IMR-90 (cell line): ENCODE measurements around the gene PRXL2B. TPM values are rescaled to one million over a fixed set of nuclear protein-coding genes. Genes with fewer than 3 reads are reported as not detected.

Experiments
- ATAC-seq: fragments of 200-7000 bp; cut with Tn5 transposase; 2 replicates; pipeline ENCODE4 v1.9.1; 2020; ENCODE audit warnings: low read depth, mild to moderate bottlenecking, moderate library complexity
- BruUV-seq: library from RNA; stranded (reverse); fragments of 400-500 nt; replicated peaks from 2 replicates; lab custom pipeline; 2021; lab: Mats Ljungman, UMichigan
- CTCF ChIA-PET: fragments of 300-600 bp; formaldehyde crosslinking; extraction: SDS; loops from one replicate; lab custom pipeline; 2021; ENCODE audit warnings: antibody characterized with exemption; lab: Yijun Ruan, JAX
- POLR2A ChIA-PET: fragments of 300-600 bp; sonication (Branson Sonifier 250); formaldehyde crosslinking; loops from one replicate; lab custom pipeline; 2022; ENCODE audit warnings: antibody characterized with exemption; ENCODE audit not compliant: unreplicated experiment; lab: Charles Lee
- DNase-seq: peaks from one replicate; pipeline ENCODE4 v3.0.0; 2013
- H2AFZ ChIP-seq: replicated peaks from 2 replicates; pipeline ENCODE3; 2013; ENCODE audit warnings: low read length, mild to moderate bottlenecking; ENCODE audit not compliant: poor library complexity
- H2AK5ac ChIP-seq: 2 replicates; pipeline ENCODE4 v1.6.1; 2013; ENCODE audit warnings: low read depth, low read length, inconsistent platforms
- H2AK9ac ChIP-seq: replicated peaks from 2 replicates; pipeline ENCODE3; 2013; ENCODE audit warnings: mild to moderate bottlenecking, low read depth, low read length, moderate library complexity; ENCODE audit not compliant: poor library complexity
- H2BK120ac ChIP-seq: 2 replicates; pipeline ENCODE4 v1.6.1; 2013; ENCODE audit warnings: low read depth, low read length, inconsistent platforms
- H2BK15ac ChIP-seq: 3 replicates; pipeline ENCODE4 v1.6.1; 2013; ENCODE audit warnings: low read depth, low read length, inconsistent platforms
- H2BK20ac ChIP-seq: 2 replicates; pipeline ENCODE4 v1.6.1; 2013; ENCODE audit warnings: low read depth, mild to moderate bottlenecking, inconsistent platforms, low read length, moderate library complexity
- H2BK5ac ChIP-seq: 2 replicates; pipeline ENCODE4 v1.6.1; 2013; ENCODE audit warnings: mild to moderate bottlenecking, low read depth, low read length, inconsistent platforms; ENCODE audit not compliant: poor library complexity, severe bottlenecking
- H3K14ac ChIP-seq: replicated peaks from 2 replicates; pipeline ENCODE4 v1.6.1; 2013; ENCODE audit warnings: low read depth, low read length, inconsistent platforms
- H3K18ac ChIP-seq: 2 replicates; pipeline ENCODE4 v1.6.1; 2013; ENCODE audit warnings: low read depth, low read length, control low read depth
- H3K23ac ChIP-seq: 2 replicates; pipeline ENCODE4 v1.6.1; 2013; ENCODE audit warnings: low read depth, low read length, inconsistent platforms
- H3K27ac ChIP-seq: 2 replicates; pipeline ENCODE4 v1.5.1; 2013; ENCODE audit warnings: mild to moderate bottlenecking, control low read depth, low read length; ENCODE audit not compliant: insufficient read depth
- H3K27me3 ChIP-seq: 2 replicates; pipeline ENCODE4 v1.6.1; 2013; ENCODE audit warnings: low read length; ENCODE audit not compliant: control insufficient read depth, insufficient read depth
- H3K36me3 ChIP-seq: 2 replicates; pipeline ENCODE4 v1.6.1; 2013; ENCODE audit warnings: low read length, mixed read lengths; ENCODE audit not compliant: control insufficient read depth, insufficient read depth
- H3K4ac ChIP-seq: 2 replicates; pipeline ENCODE4 v1.6.1; 2013; ENCODE audit warnings: low read depth, low read length, inconsistent platforms
- H3K4me1 ChIP-seq: 2 replicates; pipeline ENCODE4 v1.6.1; 2013; ENCODE audit warnings: low read length, mixed read lengths; ENCODE audit not compliant: control insufficient read depth, insufficient read depth
- H3K4me2 ChIP-seq: 2 replicates; pipeline ENCODE4 v1.6.1; 2013; ENCODE audit warnings: low read depth, mild to moderate bottlenecking, control low read depth, low read length, moderate library complexity
- H3K4me3 ChIP-seq: 2 replicates; pipeline ENCODE4 v1.5.1; 2013; ENCODE audit warnings: low read depth, mild to moderate bottlenecking, control low read depth, low read length, moderate library complexity; ENCODE audit not compliant: insufficient read depth
- H3K56ac ChIP-seq: 2 replicates; pipeline ENCODE4 v1.6.1; 2013; ENCODE audit warnings: low read length, inconsistent platforms; ENCODE audit not compliant: insufficient read depth; ENCODE audit errors: extremely low read depth
- H3K79me1 ChIP-seq, 2 experiments: 2 replicates each; pipeline ENCODE4 v1.6.1; 2013; ENCODE audit warnings: low read length in 2 of 2, inconsistent platforms in 1 of 2, low read depth in 1 of 2
- H3K9ac ChIP-seq: 2 replicates; pipeline ENCODE4 v1.6.1; 2013; ENCODE audit warnings: low read depth, low read length, control low read depth
- H3K9me1 ChIP-seq: 2 replicates; pipeline ENCODE4 v1.6.1; 2013; ENCODE audit warnings: low read length, inconsistent platforms; ENCODE audit not compliant: insufficient read depth
- H3K9me3 ChIP-seq: 2 replicates; pipeline ENCODE4 v1.6.1; 2013; ENCODE audit warnings: low read length; ENCODE audit not compliant: control insufficient read depth, insufficient read depth
- H4K20me1 ChIP-seq: 2 replicates; pipeline ENCODE4 v1.6.1; 2013; ENCODE audit warnings: low read length, inconsistent platforms; ENCODE audit not compliant: insufficient read depth
- H4K5ac ChIP-seq: 2 replicates; pipeline ENCODE4 v1.6.1; 2013; ENCODE audit warnings: mild to moderate bottlenecking, low read depth, low read length, control low read depth
- H4K8ac ChIP-seq, 2 experiments: 2 replicates each; pipeline ENCODE4 v1.6.1; 2013; ENCODE audit warnings: low read depth in 2 of 2, low read length in 2 of 2, control low read depth in 1 of 2, inconsistent platforms in 1 of 2
- H4K91ac ChIP-seq: 2 replicates; pipeline ENCODE4 v1.6.1; 2013; ENCODE audit warnings: low read depth, low read length, inconsistent platforms; ENCODE audit not compliant: insufficient read depth
- BHLHE40 ChIP-seq: fragments of 150-350 bp; IDR thresholded peaks from 2 replicates; pipeline ENCODE4 v1.6.1; 2016; ENCODE audit warnings: mild to moderate bottlenecking, low read depth, low read length
- FOS ChIP-seq: fragments of 150-350 bp; IDR thresholded peaks from 2 replicates; pipeline ENCODE4 v1.6.1; 2016; ENCODE audit warnings: low read depth, low read length
- MAFK ChIP-seq: IDR thresholded peaks from 2 replicates; pipeline ENCODE4 v1.6.1; 2012; ENCODE audit warnings: low read depth, low read length, improper control_type of control experiment
- MAZ ChIP-seq: IDR thresholded peaks from 2 replicates; pipeline ENCODE4 v1.6.1; 2012; ENCODE audit warnings: low read depth, mild to moderate bottlenecking, low read length, improper control_type of control experiment, moderate library complexity, borderline replicate concordance
- MXI1 ChIP-seq: IDR thresholded peaks from 2 replicates; pipeline ENCODE4 v1.6.1; 2012; ENCODE audit warnings: low read depth, mild to moderate bottlenecking, low read length, moderate library complexity, borderline replicate concordance
- POLR2A ChIP-seq: IDR thresholded peaks from 2 replicates; pipeline ENCODE4 v1.6.1; 2012; ENCODE audit warnings: mild to moderate bottlenecking, low read depth, low read length
- RAD21 ChIP-seq: IDR thresholded peaks from 2 replicates; pipeline ENCODE4 v1.6.1; 2012; ENCODE audit warnings: low read length, improper control_type of control experiment
- RFX5 ChIP-seq: IDR thresholded peaks from 2 replicates; pipeline ENCODE4 v1.8.0; 2012; ENCODE audit warnings: low read depth, mild to moderate bottlenecking, low read length, moderate library complexity
- WGBS, 2 experiments: methylation state at CpG; one replicate each; pipeline versions ENCODE4 v1.1.5 to v1.1.7; 2013; ENCODE audit warnings: missing lambda C conversion rate in 2 of 2; ENCODE audit not compliant: insufficient read length in 1 of 2; ENCODE audit errors: extremely low coverage in 2 of 2; 5-methylcytosine and 5-hydroxymethylcytosine counted together
- dilution Hi-C: fragments of 300-500 bp; cut with HindIII; formaldehyde crosslinking; loops from one replicate; pipeline ENCODE4 v1.14.3; 2018; ENCODE audit warnings: low sequenced_read_pairs; ENCODE audit not compliant: unreplicated experiment
- in situ Hi-C: fragments of 300-500 bp; cut with MboI; formaldehyde crosslinking; loops from 3 replicates; pipeline ENCODE4 v1.14.3; 2019; ENCODE audit warnings: low sequenced_read_pairs, inconsistent platforms, mixed read lengths
- intact Hi-C: fragments of 100-400 bp; cut with micrococcal nuclease; formaldehyde crosslinking; loops from 2 replicates; pipeline ENCODE4 v1.10.0; 2022
- polyA plus RNA-seq, 3 experiments: library from polyadenylated mRNA; depleted of rRNA; stranded (reverse); fragments of >200 nt; gene quantifications; 2 replicates each; pipeline ENCODE4 v1.2.3, GENCODE V29; 2012; ENCODE audit warnings: low replicate concordance in 1 of 3
- total RNA-seq: library from RNA; depleted of rRNA; stranded (reverse); fragments of >200 nt; gene quantifications from 2 replicates; pipeline ENCODE4 v1.2.3, GENCODE V29; 2012

Gene PRXL2B
- total and polyA plus RNA-seq, 2 of the 4 experiments (the other 2 are of a cell fraction): 10.9 to 22.3 TPM

- H2BK5ac ChIP-seq: no peak overlapping the region
- H4K8ac ChIP-seq: no peak overlapping the region
- no peaks in the 10 kb centered on the region for H3K79me1 ChIP-seq
- ATAC-seq (no peak), DNase-seq (no peak)
- no peak overlapping the region for H3K18ac ChIP-seq
- no peak overlapping the region for H2AK5ac ChIP-seq
- H2BK15ac ChIP-seq: no peak overlapping the region
- no peak overlapping the region for H3K56ac ChIP-seq
- POLR2A ChIA-PET: no interaction called here
- H3K9ac ChIP-seq: no peak overlapping the region
- H4K20me1 ChIP-seq: no peaks in the 10 kb centered on the region
- CTCF ChIA-PET: no interaction called here
- H3K4me2 ChIP-seq: no peak overlapping the region
- no peak overlapping the region for H3K23ac ChIP-seq
- H3K4ac ChIP-seq: no peak overlapping the region
- TF ChIP-seq POLR2A (no peak), BHLHE40 (no peak), MXI1 (no peak), MAZ (no peak), MAFK (no peak), RFX5 (no peak), RAD21 (no peak), FOS (no peak)
- H3K27me3 ChIP-seq: peaks cover 26% of the 10 kb centered on the region
- no peak overlapping the region for H2BK20ac ChIP-seq
- intact Hi-C loops: no loop called here
- no peak overlapping the region for H3K27ac ChIP-seq
- no peak overlapping the region for H2BK120ac ChIP-seq
- dilution Hi-C loops: no loop called here
- no peak overlapping the region for H3K4me3 ChIP-seq
- in situ Hi-C loops: no loop called here
- no peaks in the 10 kb centered on the region for H3K4me1 ChIP-seq
- H4K5ac ChIP-seq: no peak overlapping the region
- H3K9me3 ChIP-seq: no peaks in the 10 kb centered on the region
- H2AFZ ChIP-seq: no peak overlapping the region
- no peak overlapping the region for H4K91ac ChIP-seq
- no peaks in the 10 kb centered on the region for H3K36me3 ChIP-seq
- no peaks in the 10 kb centered on the region for H3K9me1 ChIP-seq
- 39% methylated on average over 7 of the region's 34 CpGs; no CpG with 5 or more reads in 1 of the 2 experiments for WGBS, 2 experiments
- H3K14ac ChIP-seq: no peak overlapping the region
- BruUV-seq: no TSS peak
- no peak overlapping the region for H2AK9ac ChIP-seq
Observed at GRCh38 chr1:2566101-2567045, 20.2 kb upstream of the PRXL2B start.
